Colonic mucosa (tissue), 4 donors: ENCODE measurements around the gene CLEC3A. TPM values are rescaled to one million over a fixed set of nuclear protein-coding genes. Genes with fewer than 3 reads are reported as not detected.
"Not testable (repeated sequence)": the region's sequence is repeated elsewhere in the genome, so short reads cannot be mapped to it uniquely, and the experiment has no call there.

ENCODE experiments used
- DNase-seq: peaks from one replicate; pipeline ENCODE4 v3.0.0-alpha.2; 2020
- H3K27ac ChIP-seq: fragments of 200-600 bp; one replicate; pipeline ENCODE4 v1.8.0; 2021
- H3K27me3 ChIP-seq: fragments of 200-600 bp; one replicate; pipeline ENCODE4 v1.8.0; 2021
- H3K36me3 ChIP-seq: fragments of 200-600 bp; one replicate; pipeline ENCODE4 v1.8.0; 2021
- H3K4me1 ChIP-seq: fragments of 200-600 bp; one replicate; pipeline ENCODE4 v1.8.0; 2021; ENCODE audit warnings: mild to moderate bottlenecking
- H3K4me3 ChIP-seq: fragments of 200-600 bp; one replicate; pipeline ENCODE4 v1.8.0; 2021
- H3K9ac ChIP-seq, 2 donors: one replicate each; pipeline ENCODE4 v1.7.0; 2013; ENCODE audit warnings: control low read depth in 2 of 2, low read depth in 2 of 2, low read length in 2 of 2
- H3K9me3 ChIP-seq: fragments of 200-600 bp; one replicate; pipeline ENCODE4 v1.8.0; 2021
- intact Hi-C: fragments of 100-400 bp; cut with DNase I; formaldehyde crosslinking; loops from one replicate; pipeline ENCODE4 v1.14.1; 2022
- total RNA-seq, 2 donors: library from RNA; stranded (reverse); fragmentation: NEBNext Ultra II Directional in 1 of 2; extraction: Animal tissue kit (Norgen Biotek cat#: 25700) in 1 of 2; gene quantifications; one replicate each; pipeline ENCODE4 v1.2.1, GENCODE V29; 2021
- TF ChIP-seq, protein P1 (sequence below): fragments of 200-600 bp; IDR thresholded peaks from one replicate; pipeline ENCODE4 v1.8.0; 2022; ENCODE audit warnings: antibody characterized with exemption, mild to moderate bottlenecking
- donor health status: healthy.
- donor health status: DM: no; HTN: no; CAD: no.
- donor health status: DM: no; HTN: no; CAD: no.

CLEC3A gene
- total RNA-seq, 2 donors from 2014 or later: not detected

DNA sequence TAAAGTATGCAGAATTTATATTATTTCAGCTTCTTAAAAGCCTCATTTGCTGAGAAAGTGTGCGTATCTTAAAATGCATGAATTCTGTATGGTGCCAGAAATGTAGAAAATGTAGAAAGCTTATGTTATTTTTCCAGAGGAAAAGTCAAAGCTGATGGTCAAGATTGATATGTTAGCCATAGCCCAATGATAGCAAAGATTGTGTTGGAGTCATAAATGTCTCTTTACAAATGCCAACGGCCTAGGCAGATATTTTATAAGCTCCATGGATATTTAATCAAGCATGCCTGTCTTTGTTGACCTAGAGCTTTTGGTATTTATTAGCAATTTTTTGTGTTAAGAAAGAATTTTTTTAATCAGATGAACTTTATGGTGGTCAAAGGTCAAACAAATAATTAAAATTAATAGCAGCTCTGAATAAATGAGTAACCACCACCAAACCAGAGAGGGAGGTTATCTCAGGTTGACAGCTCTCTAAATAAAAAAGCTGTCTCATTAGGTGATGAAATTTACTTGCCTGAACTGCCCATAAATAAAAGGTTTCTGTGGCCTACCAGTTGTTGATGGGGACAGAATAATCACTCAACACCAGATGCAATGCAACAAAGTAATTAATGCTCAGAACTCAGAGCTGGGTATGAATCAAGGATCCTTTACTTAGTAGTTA is 28.5 kb downstream of the CLEC3A start:
- Histone ChIP-seq H3K27me3 (no peaks in the 10 kb centered on the region), H3K9me3 (no peaks in the 10 kb centered on the region), H3K36me3 (no peaks in the 10 kb centered on the region), H3K4me1 (no peaks in the 10 kb centered on the region), H3K27ac (no peak overlapping the region), H3K4me3 (no peak overlapping the region), H3K9ac (no peak overlapping the region)
- intact Hi-C loops: no loop called here
- DNase-seq: no peak
- TF ChIP-seq, protein P1, sequence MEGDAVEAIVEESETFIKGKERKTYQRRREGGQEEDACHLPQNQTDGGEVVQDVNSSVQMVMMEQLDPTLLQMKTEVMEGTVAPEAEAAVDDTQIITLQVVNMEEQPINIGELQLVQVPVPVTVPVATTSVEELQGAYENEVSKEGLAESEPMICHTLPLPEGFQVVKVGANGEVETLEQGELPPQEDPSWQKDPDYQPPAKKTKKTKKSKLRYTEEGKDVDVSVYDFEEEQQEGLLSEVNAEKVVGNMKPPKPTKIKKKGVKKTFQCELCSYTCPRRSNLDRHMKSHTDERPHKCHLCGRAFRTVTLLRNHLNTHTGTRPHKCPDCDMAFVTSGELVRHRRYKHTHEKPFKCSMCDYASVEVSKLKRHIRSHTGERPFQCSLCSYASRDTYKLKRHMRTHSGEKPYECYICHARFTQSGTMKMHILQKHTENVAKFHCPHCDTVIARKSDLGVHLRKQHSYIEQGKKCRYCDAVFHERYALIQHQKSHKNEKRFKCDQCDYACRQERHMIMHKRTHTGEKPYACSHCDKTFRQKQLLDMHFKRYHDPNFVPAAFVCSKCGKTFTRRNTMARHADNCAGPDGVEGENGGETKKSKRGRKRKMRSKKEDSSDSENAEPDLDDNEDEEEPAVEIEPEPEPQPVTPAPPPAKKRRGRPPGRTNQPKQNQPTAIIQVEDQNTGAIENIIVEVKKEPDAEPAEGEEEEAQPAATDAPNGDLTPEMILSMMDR: no peak

DNA sequence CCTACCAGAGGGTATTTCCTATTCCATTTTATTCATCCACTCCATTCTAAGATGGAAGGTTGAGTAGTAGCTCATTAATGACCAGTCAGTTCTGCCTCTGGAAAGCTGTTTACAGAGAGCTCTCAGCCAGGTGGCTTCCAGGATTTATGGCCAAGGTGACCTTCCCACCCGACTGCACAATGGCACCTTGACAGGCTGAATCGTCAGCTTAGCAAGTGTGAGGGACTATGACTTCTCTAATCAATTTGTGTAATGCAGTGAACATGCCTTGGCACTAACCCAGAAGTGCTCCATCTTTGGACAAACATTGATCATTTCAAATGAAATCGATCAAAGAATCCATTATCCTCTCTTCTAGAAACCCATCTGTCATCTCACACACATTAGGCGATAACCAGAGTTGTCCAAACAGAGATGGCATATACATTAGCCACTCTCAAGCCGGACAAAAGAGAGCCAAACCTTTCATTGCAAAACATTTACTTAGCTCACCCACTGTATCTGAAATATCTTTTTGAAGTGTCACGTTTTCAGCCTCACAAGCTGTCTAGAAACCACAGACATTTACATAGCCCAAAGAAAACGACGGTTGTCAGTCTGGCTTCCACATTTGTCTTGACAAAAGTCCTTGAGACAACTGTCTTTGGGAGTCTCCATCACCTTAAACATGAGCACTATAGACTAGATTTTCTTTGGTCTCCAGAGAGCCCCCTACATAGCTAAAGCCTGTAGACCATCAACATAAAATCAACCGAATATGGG is 35.6 kb downstream of the CLEC3A start:
- no peaks in the 10 kb centered on the region for H3K27me3 ChIP-seq
- H3K4me3 ChIP-seq: no peak overlapping the region
- H3K36me3 ChIP-seq: no peaks in the 10 kb centered on the region
- no peaks in the 10 kb centered on the region for H3K4me1 ChIP-seq
- H3K27ac ChIP-seq: no peak overlapping the region
- no peak for DNase-seq
- H3K9ac ChIP-seq: no peak overlapping the region
- no peaks in the 10 kb centered on the region for H3K9me3 ChIP-seq
- intact Hi-C loops: no loop called here
- TF ChIP-seq, protein P1: no peak

DNA sequence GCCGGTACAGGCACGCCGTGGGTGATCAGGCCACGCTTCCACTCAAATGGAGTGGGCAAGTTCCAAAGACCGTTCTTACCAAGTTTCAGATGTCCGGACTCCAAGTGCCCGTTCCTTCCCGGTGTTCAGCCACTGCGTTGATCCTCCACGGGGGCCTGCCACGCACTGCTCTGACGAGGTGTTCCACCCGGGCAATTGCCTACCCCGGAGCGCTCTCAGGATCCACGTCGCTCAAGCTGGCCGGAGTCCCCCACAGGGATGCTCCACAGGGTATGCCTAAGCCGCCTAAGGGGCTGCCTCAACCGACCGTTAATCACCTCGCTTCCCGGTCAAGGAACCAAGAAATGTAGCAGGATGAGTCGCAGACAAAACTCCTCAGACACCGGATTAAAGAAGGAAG is 37.5 kb downstream of the CLEC3A start:
- DNase-seq, H3K27me3 ChIP-seq, H3K27ac ChIP-seq, H3K9me3 ChIP-seq, H3K4me1 ChIP-seq, H3K4me3 ChIP-seq, H3K9ac ChIP-seq, intact Hi-C loops, H3K36me3 ChIP-seq: not testable (repeated sequence)

DNA sequence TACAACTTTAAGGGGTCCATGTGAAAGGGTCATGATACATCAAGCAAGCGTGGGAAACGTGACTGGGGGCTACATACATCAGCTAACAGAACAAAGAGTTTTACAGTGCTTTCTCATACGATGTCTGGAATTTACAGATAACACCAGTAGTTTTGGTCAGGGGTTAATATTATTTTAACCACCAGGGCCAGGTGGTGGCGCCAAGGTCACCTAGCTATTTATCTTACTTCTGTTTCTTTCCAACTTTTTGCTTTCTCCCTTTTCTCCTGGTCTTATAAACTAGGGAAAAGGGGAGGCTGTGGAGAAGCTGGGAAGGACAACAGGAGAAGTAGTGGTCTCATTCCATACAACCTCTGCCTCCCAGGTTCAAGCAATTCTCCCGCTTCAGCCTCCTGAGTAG is 37.9 kb downstream of the CLEC3A start:
- no peak overlapping the region for H3K4me3 ChIP-seq
- H3K27me3 ChIP-seq: no peaks in the 10 kb centered on the region
- H3K27ac ChIP-seq: no peak overlapping the region
- H3K9me3 ChIP-seq: no peaks in the 10 kb centered on the region
- H3K36me3 ChIP-seq: no peaks in the 10 kb centered on the region
- intact Hi-C loops: no loop called here
- H3K4me1 ChIP-seq: no peaks in the 10 kb centered on the region
- DNase-seq: no peak
- TF ChIP-seq, protein P1: no peak
- no peak overlapping the region for H3K9ac ChIP-seq

DNA sequence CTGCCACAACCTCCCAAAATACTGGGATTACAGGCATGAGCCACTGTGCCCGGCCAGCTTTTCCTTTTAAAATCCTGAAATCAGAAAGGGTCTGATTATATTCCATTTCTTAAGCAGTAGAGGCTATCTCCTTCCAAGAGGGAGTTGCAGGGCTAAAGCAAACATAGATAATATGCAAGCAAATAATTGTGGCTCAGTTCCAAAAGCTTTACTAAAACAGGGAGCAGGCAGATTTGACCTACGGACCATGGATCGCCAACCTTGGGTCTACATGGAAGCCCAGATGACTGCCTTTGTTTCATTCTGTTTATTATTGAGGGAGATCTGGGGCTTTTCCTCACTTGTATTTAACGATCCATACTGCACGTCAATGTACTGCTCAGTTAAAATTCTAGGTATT is 38.5 kb downstream of the CLEC3A start:
- no peaks in the 10 kb centered on the region for H3K9me3 ChIP-seq
- DNase-seq: no peak
- no peak overlapping the region for H3K27ac ChIP-seq
- no peaks in the 10 kb centered on the region for H3K36me3 ChIP-seq
- TF ChIP-seq, protein P1: no peak
- intact Hi-C loops: no loop called here
- no peaks in the 10 kb centered on the region for H3K27me3 ChIP-seq
- H3K9ac ChIP-seq: no peak overlapping the region
- H3K4me1 ChIP-seq: no peaks in the 10 kb centered on the region
- no peak overlapping the region for H3K4me3 ChIP-seq

DNA sequence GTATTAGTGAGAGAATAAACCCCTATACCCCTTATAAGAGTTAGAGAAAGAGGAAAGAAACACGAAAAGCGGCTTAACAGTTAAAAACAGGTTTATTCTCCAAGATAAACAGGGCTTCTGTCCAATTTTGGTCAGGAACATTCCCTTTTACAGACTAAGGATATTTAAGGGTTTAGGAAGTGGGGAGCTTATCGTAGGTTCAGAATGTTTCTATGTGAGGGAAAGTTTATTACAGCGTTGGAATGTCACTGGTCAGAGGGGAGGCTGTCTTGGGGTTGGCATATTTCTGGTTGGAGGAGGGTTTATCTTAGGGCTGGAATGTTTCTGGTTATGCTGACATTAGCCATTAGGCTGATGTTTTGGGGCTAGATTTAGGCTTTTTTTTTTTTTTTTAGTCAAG is 43.0 kb downstream of the CLEC3A start:
- no peak overlapping the region for H3K4me3 ChIP-seq
- TF ChIP-seq, protein P1: no peak
- H3K9ac ChIP-seq: no peak overlapping the region
- no peaks in the 10 kb centered on the region for H3K27me3 ChIP-seq
- intact Hi-C loops: no loop called here
- no peaks in the 10 kb centered on the region for H3K4me1 ChIP-seq
- DNase-seq: no peak
- H3K36me3 ChIP-seq: no peaks in the 10 kb centered on the region
- H3K27ac ChIP-seq: no peak overlapping the region
- no peaks in the 10 kb centered on the region for H3K9me3 ChIP-seq
